GM13977 (cell line): Measurements from ENCODE around the gene ZNF853.

Experiments used
- DNase-seq: peaks from one replicate; pipeline ENCODE4 v3.0.0; 2012; ENCODE audit warnings: low spot score
- CTCF ChIP-seq: IDR thresholded peaks from 2 replicates; pipeline ENCODE4 v1.5.1; 2012; ENCODE audit warnings: mild to moderate bottlenecking, control low read depth; ENCODE audit not compliant: insufficient read depth; ENCODE audit errors: extremely low read depth, missing control alignments
- in situ Hi-C: fragments of 300-500 bp; cut with MboI; formaldehyde crosslinking; loops from one replicate; pipeline ENCODE4 v1.12.0; 2022; ENCODE audit warnings: low sequenced_read_pairs, low pct_unique_long_range_greater_than_20kb, mixed read lengths, inconsistent platforms; ENCODE audit not compliant: unreplicated experiment

The ZNF853 gene

GRCh38 chr7:6589829-6590644, 25.4 kb upstream of the ZNF853 start, which contains the start of gene INTS15:
TSS of gene INTS15 (plus strand) at chr7:6590021. CDS start at chr7:6590284, 263 bp downstream.
- peak; percentile 94 for TF ChIP-seq CTCF
- in situ Hi-C loops: loop anchor here (25.0 kb wide), 1 partner anchor 247 kb away; the partner anchor contains the start of gene CCZ1B
- DNase-seq: peak; percentile 95

- no peak for DNase-seq
- TF ChIP-seq CTCF: no peak
- in situ Hi-C loops: loop anchor here (25.0 kb wide), 1 partner anchor 247 kb away; the partner anchor contains the start of gene CCZ1B
Observed at GRCh38 chr7:6590645-6591110, 24.7 kb upstream of the ZNF853 start.

- no peak for DNase-seq
- TF ChIP-seq CTCF: no peak
- in situ Hi-C loops: no loop called here
Observed at GRCh38 chr7:6600093-6600492, 15.3 kb upstream of the ZNF853 start.

- in situ Hi-C loops: no loop called here
- no peak for DNase-seq
- no peak for TF ChIP-seq CTCF
Observed at GRCh38 chr7:6604458-6604857, 11.0 kb upstream of the ZNF853 start.

GRCh38 chr7:6606866-6607583, 8.4 kb upstream of the ZNF853 start:
- TF ChIP-seq CTCF: no peak
- DNase-seq: peak; percentile 11
- in situ Hi-C loops: no loop called here

GRCh38 chr7:6607651-6608051, 7.8 kb upstream of the ZNF853 start:
- no peak for TF ChIP-seq CTCF
- in situ Hi-C loops: no loop called here
- peak; percentile 14 for DNase-seq
